Hindlimb muscle (tissue), 1 donor: ENCODE measurements around the gene ABLIM1. TPM values are rescaled to one million over a fixed set of nuclear protein-coding genes. Genes with fewer than 3 reads are reported as not detected.

Experiments used
- DNase-seq: peaks from one replicate; pipeline ENCODE4 v3.0.0-alpha.2; 2013
- polyA plus RNA-seq: library from polyadenylated mRNA; unstranded; fragments of 120-200 nt; gene quantifications from one replicate; pipeline ENCODE4 v1.2.1, GENCODE V29; 2013; ENCODE audit not compliant: insufficient read length

ABLIM1 gene
- polyA plus RNA-seq, 1 donor, result 43.9 TPM

GRCh38 chr10:114576132-114576487 lies 82.0 kb downstream of the ABLIM1 start:
- DNase-seq, result no peak

- DNase-seq, result no peak
Observed at GRCh38 chr10:114575417-114576131, 82.5 kb downstream of the ABLIM1 start.

GRCh38 chr10:114573330-114574045 lies 84.6 kb downstream of the ABLIM1 start:
- DNase-seq, result no peak

- no peak for DNase-seq
Observed at GRCh38 chr10:114571316-114571999, 86.6 kb downstream of the ABLIM1 start.

GRCh38 chr10:114566064-114566463 lies 92.0 kb downstream of the ABLIM1 start:
- DNase-seq, result no peak

- DNase-seq, result no peak
Observed at GRCh38 chr10:114565066-114565465, 93.0 kb downstream of the ABLIM1 start.

GRCh38 chr10:114561008-114561523 lies 97.0 kb downstream of the ABLIM1 start:
- DNase-seq, result no peak

- no peak for DNase-seq
Observed at GRCh38 chr10:114560144-114560543, 97.9 kb downstream of the ABLIM1 start.

GRCh38 chr10:114559636-114560035 lies 98.4 kb downstream of the ABLIM1 start:
- no peak for DNase-seq

- no peak for DNase-seq
Observed at GRCh38 chr10:114557854-114558253, 100.2 kb downstream of the ABLIM1 start.

- no peak for DNase-seq
Observed at GRCh38 chr10:114556236-114557122, 101.6 kb downstream of the ABLIM1 start.

GRCh38 chr10:114553436-114553835 lies 104.6 kb downstream of the ABLIM1 start:
- DNase-seq, result no peak

- no peak for DNase-seq
Observed at GRCh38 chr10:114552050-114552449, 106.0 kb downstream of the ABLIM1 start.

GRCh38 chr10:114551636-114551972 lies 106.5 kb downstream of the ABLIM1 start:
- no peak for DNase-seq

GRCh38 chr10:114550756-114551635 lies 107.1 kb downstream of the ABLIM1 start:
- DNase-seq, result peak; percentile 40

GRCh38 chr10:114548662-114549061 lies 109.4 kb downstream of the ABLIM1 start:
- DNase-seq, result peak; percentile 42

GRCh38 chr10:114547514-114547913 lies 110.6 kb downstream of the ABLIM1 start:
- DNase-seq, result no peak

- DNase-seq, result no peak
Observed at GRCh38 chr10:114547056-114547455, 111.0 kb downstream of the ABLIM1 start.

GRCh38 chr10:114545819-114546218 lies 112.3 kb downstream of the ABLIM1 start:
- DNase-seq, result no peak

GRCh38 chr10:114545071-114545470 lies 113.0 kb downstream of the ABLIM1 start:
- no peak for DNase-seq

GRCh38 chr10:114544045-114544659 lies 113.9 kb downstream of the ABLIM1 start:
- no peak for DNase-seq
